DMS79 (cell line): Measurements from ENCODE around the gene CCND3.

Experiments
- DNase-seq: peaks from one replicate; lab custom pipeline; 2025; lab: John Stamatoyannopoulos, UW

CCND3 gene

GRCh38 chr6:41941280-41942066 is at the start of gene CCND3:
Gene CCND3, minus strand, starts transcription at chr6:41941808. Its CDS starts 159 bp downstream, at chr6:41941649.
- DNase-seq = peak; percentile 53

- DNase-seq = no peak
These were observed 44.7 kb upstream of the CCND3 start for GRCh38 chr6:41986339-41986738.

- DNase-seq = no peak
These were observed 43.0 kb upstream of the CCND3 start for GRCh38 chr6:41984623-41985022.

GRCh38 chr6:41976794-41977484 is 35.3 kb upstream of the CCND3 start:
- DNase-seq = no peak

GRCh38 chr6:41975276-41975675 is 33.7 kb upstream of the CCND3 start:
- DNase-seq = no peak

GRCh38 chr6:41974281-41974825 is 32.7 kb upstream of the CCND3 start:
- DNase-seq = no peak

- DNase-seq = no peak
These were observed 31.2 kb upstream of the CCND3 start for GRCh38 chr6:41972826-41973225.

GRCh38 chr6:41970436-41970846 is 28.8 kb upstream of the CCND3 start:
- no peak for DNase-seq

GRCh38 chr6:41967312-41968287 is 26.0 kb upstream of the CCND3 start:
- DNase-seq = no peak

- no peak for DNase-seq
These were observed 25.3 kb upstream of the CCND3 start for GRCh38 chr6:41966961-41967311.

GRCh38 chr6:41966214-41966920 is 24.8 kb upstream of the CCND3 start:
- DNase-seq = no peak

GRCh38 chr6:41965429-41966213 is 24.0 kb upstream of the CCND3 start:
- DNase-seq = no peak

GRCh38 chr6:41964201-41964887 is 22.7 kb upstream of the CCND3 start:
- DNase-seq = no peak

GRCh38 chr6:41963371-41963770 is 21.8 kb upstream of the CCND3 start:
- no peak for DNase-seq

- DNase-seq = no peak
These were observed 18.4 kb upstream of the CCND3 start for GRCh38 chr6:41960028-41960427.

- DNase-seq = no peak
These were observed 16.6 kb upstream of the CCND3 start for GRCh38 chr6:41958022-41958856.

GRCh38 chr6:41957117-41957516 is 15.5 kb upstream of the CCND3 start:
- no peak for DNase-seq

- no peak for DNase-seq
These were observed 13.8 kb upstream of the CCND3 start for GRCh38 chr6:41955412-41955811.

- DNase-seq = no peak
These were observed 13.1 kb upstream of the CCND3 start for GRCh38 chr6:41954668-41955067.
